Thyroid gland (tissue), 4 donors: ENCODE measurements around the gene PRKCH. TPM values are rescaled to one million over a fixed set of nuclear protein-coding genes. Genes with fewer than 3 reads are reported as not detected.

Experiments used
- DNase-seq, 2 donors: peaks; one replicate each; pipeline ENCODE4 v3.0.0-alpha.2; 2019
- H3K27ac ChIP-seq, 3 donors: fragments of 200-600 bp; sonication (generic); 1 replicate in 2 of 3; 2 replicates in 1 of 3; pipeline ENCODE4 v1.5.1; 2016 to 2019; ENCODE audit warnings: mild to moderate bottlenecking in 1 of 3, moderate library complexity in 1 of 3
- H3K27me3 ChIP-seq: fragments of 200-600 bp; sonication (generic); one replicate; pipeline ENCODE4 v1.5.1; 2019
- H3K36me3 ChIP-seq, 2 donors: fragments of 200-600 bp; sonication (generic); one replicate each; pipeline ENCODE4 v1.5.1; 2016 to 2019
- H3K4me1 ChIP-seq, 2 donors: fragments of 200-600 bp; sonication (generic); one replicate each; pipeline ENCODE4 v1.5.1; 2017 to 2019
- H3K4me3 ChIP-seq, 3 donors: fragments of 200-600 bp; sonication (generic); replicated peaks in 1 of 3; 1 replicate in 2 of 3; 2 replicates in 1 of 3; pipeline ENCODE4 v1.5.1; 2016; ENCODE audit warnings: mild to moderate bottlenecking in 1 of 3
- H3K9me3 ChIP-seq: fragments of 200-600 bp; sonication (generic); one replicate; pipeline ENCODE4 v1.5.1; 2017
- POLR2A ChIP-seq, 2 donors: fragments of 450-650 bp; IDR thresholded peaks; one replicate each; pipeline ENCODE4 v1.6.1; 2017; ENCODE audit warnings: antibody characterized with exemption in 2 of 2, mild to moderate bottlenecking in 2 of 2, moderate library complexity in 1 of 2
- WGBS, 2 donors: methylation state at CpG; one replicate each; pipeline ENCODE4 v1.1.5; 2017; 5-methylcytosine and 5-hydroxymethylcytosine counted together
- intact Hi-C: fragments of 100-400 bp; cut with DNase I; formaldehyde crosslinking; loops from one replicate; pipeline ENCODE4 v1.15.1; 2023
- total RNA-seq, 4 donors: library from RNA; depleted of rRNA; stranded (reverse); fragments of >200 nt; gene quantifications; one replicate each; pipeline ENCODE4 v1.2.3, GENCODE V29; 2016
- TF ChIP-seq, protein P1 (sequence below), 6 experiments: fragments of 200-600 bp in 3 of 6; fragments of 450-650 bp in 3 of 6; sonication (generic) in 3 of 6; IDR thresholded peaks; one replicate each; pipeline ENCODE4 v1.5.1; 2016 to 2019; ENCODE audit warnings: antibody characterized with exemption in 6 of 6, mild to moderate bottlenecking in 2 of 6, inconsistent platforms in 1 of 6, moderate library complexity in 1 of 6

The PRKCH gene
- total RNA-seq, 4 donors from 2014 or later, result 34.0 to 68.7 (median 49.8) TPM

- 94 to 95% methylated on average over 8 of the region's 8 CpGs for WGBS, 2 donors
- Histone ChIP-seq H3K36me3 (no peaks in the 10 kb centered on the region), H3K27me3 (no peaks in the 10 kb centered on the region), H3K9me3 (no peaks in the 10 kb centered on the region), H3K4me3 (no peak overlapping the region), H3K4me1 (peaks cover under 1 to 11% of the 10 kb centered on the region in 2 donors), H3K27ac (no peak overlapping the region)
- intact Hi-C loops, result no loop called here
- TF ChIP-seq, protein P1, sequence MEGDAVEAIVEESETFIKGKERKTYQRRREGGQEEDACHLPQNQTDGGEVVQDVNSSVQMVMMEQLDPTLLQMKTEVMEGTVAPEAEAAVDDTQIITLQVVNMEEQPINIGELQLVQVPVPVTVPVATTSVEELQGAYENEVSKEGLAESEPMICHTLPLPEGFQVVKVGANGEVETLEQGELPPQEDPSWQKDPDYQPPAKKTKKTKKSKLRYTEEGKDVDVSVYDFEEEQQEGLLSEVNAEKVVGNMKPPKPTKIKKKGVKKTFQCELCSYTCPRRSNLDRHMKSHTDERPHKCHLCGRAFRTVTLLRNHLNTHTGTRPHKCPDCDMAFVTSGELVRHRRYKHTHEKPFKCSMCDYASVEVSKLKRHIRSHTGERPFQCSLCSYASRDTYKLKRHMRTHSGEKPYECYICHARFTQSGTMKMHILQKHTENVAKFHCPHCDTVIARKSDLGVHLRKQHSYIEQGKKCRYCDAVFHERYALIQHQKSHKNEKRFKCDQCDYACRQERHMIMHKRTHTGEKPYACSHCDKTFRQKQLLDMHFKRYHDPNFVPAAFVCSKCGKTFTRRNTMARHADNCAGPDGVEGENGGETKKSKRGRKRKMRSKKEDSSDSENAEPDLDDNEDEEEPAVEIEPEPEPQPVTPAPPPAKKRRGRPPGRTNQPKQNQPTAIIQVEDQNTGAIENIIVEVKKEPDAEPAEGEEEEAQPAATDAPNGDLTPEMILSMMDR (IDR thresholded peaks at IDR 0.05), result no peak
- no peak for TF ChIP-seq POLR2A (IDR thresholded peaks at IDR 0.05)
- no peak for DNase-seq
These were observed 11.3 kb downstream of the PRKCH start for GRCh38 chr14:61332658-61333029.

GRCh38 chr14:61333087-61333486 lies 11.7 kb downstream of the PRKCH start:
- Histone ChIP-seq H3K9me3 (no peaks in the 10 kb centered on the region), H3K36me3 (no peaks in the 10 kb centered on the region), H3K4me1 (peaks cover 0 to 11% of the 10 kb centered on the region in 2 donors), H3K27ac (peak overlapping the region in 1 of 3 donors; percentile 13), H3K27me3 (no peaks in the 10 kb centered on the region), H3K4me3 (no peak overlapping the region)
- intact Hi-C loops, result no loop called here
- 85 to 96% methylated on average over 1 of the region's 1 CpG for WGBS, 2 donors
- no peak for TF ChIP-seq POLR2A (IDR thresholded peaks at IDR 0.05)
- TF ChIP-seq, protein P1 (IDR thresholded peaks at IDR 0.05), result no peak
- DNase-seq, result no peak

GRCh38 chr14:61334197-61334701 lies 12.9 kb downstream of the PRKCH start:
- Histone ChIP-seq H3K4me1 (peaks cover 3 to 11% of the 10 kb centered on the region in 2 donors), H3K27me3 (no peaks in the 10 kb centered on the region), H3K9me3 (no peaks in the 10 kb centered on the region), H3K27ac (peak overlapping the region in 2 of 3 donors; percentile 25 to 66), H3K36me3 (no peaks in the 10 kb centered on the region), H3K4me3 (no peak overlapping the region)
- WGBS, 2 donors, result 84 to 86% methylated on average over 11 of the region's 11 CpGs
- TF ChIP-seq, protein P1 (IDR thresholded peaks at IDR 0.05), result no peak
- no peak for TF ChIP-seq POLR2A (IDR thresholded peaks at IDR 0.05)
- DNase-seq, result no peak
- intact Hi-C loops, result no loop called here

DNA sequence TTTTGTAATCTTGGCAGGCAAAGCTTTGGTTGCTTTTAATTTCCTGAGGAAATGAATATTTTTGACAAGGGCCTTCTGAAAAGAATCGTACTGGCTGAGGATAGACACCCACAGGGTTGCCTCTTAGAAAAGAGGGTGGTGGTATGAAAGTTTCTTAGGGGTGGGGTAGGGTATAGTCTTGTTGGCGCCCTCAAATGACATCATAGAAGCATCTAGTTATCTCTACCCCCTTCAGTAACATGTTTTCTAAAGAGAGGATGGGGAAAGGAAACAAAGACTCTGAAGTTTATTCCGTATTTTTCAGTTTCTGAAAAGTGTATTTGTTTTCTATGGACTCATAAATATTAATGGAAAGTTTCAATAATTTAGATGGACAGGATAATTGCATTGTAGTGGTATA lies 13.7 kb downstream of the PRKCH start:
- H3K36me3 ChIP-seq, result no peaks in the 10 kb centered on the region
- H3K27me3 ChIP-seq, result no peaks in the 10 kb centered on the region
- no peak for TF ChIP-seq POLR2A (IDR thresholded peaks at IDR 0.05)
- TF ChIP-seq, protein P1 (IDR thresholded peaks at IDR 0.05), result no peak
- H3K4me1 ChIP-seq, result peaks cover 3 to 11% of the 10 kb centered on the region in 2 donors
- no peak overlapping the region for H3K4me3 ChIP-seq
- peak overlapping the region in 2 of 3 donors; percentile 37 to 66 for H3K27ac ChIP-seq
- WGBS, 2 donors, result 77 to 82% methylated on average over 3 of the region's 3 CpGs
- no peaks in the 10 kb centered on the region for H3K9me3 ChIP-seq
- DNase-seq, result no peak
- intact Hi-C loops, result no loop called here

GRCh38 chr14:61335671-61336275 lies 14.4 kb downstream of the PRKCH start:
- no peak for DNase-seq
- 70 to 71% methylated on average over 1 of the region's 1 CpG for WGBS, 2 donors
- intact Hi-C loops, result no loop called here
- Histone ChIP-seq H3K27me3 (no peaks in the 10 kb centered on the region), H3K4me3 (no peak overlapping the region), H3K9me3 (no peaks in the 10 kb centered on the region), H3K4me1 (peaks cover 3 to 14% of the 10 kb centered on the region in 2 donors), H3K27ac (peak overlapping the region in 1 of 3 donors; percentile 15), H3K36me3 (no peaks in the 10 kb centered on the region)
- TF ChIP-seq, protein P1 (IDR thresholded peaks at IDR 0.05), result no peak
- no peak for TF ChIP-seq POLR2A (IDR thresholded peaks at IDR 0.05)
